Right hindlimb (tissue), 1 donor: ENCODE results near the gene COL7A1.

Experiments
- DNase-seq: peaks from one replicate; pipeline ENCODE4 v3.0.0-alpha.2; 2018

Gene COL7A1

DNA sequence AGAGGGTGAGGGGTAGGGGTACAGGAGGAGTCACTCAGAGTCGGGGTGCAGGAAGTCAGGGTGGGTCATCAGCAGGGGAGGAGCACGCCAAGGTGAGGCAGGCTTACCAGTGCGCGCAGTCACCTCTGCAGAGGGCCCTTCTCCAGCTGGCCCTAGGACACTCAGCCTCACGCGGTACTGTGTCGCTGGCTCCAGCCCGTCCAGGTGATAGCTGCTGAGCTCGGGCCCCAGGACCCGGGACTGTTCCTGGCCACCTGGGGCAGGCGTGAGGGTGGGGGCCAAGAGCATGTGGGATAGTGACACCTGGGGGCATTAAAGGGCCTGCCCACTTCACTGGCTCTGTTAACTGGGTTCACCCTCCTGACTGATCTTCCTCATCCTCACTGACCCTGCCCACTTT lies 7.4 kb downstream of the COL7A1 start:
- no peak for DNase-seq

DNA sequence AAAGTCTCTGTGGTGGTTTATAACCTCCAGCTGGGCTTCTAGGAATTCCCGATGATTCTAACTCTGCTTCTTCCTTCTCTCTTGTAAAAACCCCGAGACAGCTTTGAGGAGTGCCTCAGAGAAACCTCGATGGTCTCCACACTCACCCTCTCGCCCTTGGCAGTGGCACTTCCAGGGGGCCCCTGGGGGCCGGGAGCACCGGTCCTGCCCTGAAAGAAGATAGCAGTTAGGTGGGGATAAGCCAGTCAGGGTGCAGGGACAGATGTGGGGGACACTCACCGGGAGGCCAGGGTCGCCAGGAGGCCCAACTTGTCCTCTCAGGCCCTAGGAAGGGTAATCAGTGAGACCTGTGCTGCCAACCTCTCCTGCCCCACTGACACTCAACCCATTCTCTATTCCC lies 9.7 kb downstream of the COL7A1 start:
- no peak for DNase-seq

DNA sequence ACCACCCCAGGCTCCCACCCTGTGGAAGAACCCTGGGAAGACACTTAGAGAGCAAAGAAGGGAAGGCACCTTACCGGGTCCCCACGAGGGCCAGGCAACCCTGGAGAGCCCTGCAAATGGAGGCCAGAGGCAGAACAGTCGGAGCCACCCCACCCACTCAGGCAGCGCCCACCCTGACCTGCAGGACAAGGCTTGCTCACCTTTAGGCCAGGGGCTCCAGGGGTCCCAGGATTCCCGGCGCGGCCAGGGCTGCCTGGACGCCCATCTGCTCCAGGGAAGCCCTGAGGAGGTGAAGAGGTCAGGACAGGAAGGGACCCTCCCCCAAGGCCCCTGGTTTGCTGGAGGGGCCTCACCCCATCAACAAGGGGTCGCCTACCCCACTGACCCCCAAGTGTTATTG lies 10.3 kb downstream of the COL7A1 start:
- DNase-seq: no peak

DNA sequence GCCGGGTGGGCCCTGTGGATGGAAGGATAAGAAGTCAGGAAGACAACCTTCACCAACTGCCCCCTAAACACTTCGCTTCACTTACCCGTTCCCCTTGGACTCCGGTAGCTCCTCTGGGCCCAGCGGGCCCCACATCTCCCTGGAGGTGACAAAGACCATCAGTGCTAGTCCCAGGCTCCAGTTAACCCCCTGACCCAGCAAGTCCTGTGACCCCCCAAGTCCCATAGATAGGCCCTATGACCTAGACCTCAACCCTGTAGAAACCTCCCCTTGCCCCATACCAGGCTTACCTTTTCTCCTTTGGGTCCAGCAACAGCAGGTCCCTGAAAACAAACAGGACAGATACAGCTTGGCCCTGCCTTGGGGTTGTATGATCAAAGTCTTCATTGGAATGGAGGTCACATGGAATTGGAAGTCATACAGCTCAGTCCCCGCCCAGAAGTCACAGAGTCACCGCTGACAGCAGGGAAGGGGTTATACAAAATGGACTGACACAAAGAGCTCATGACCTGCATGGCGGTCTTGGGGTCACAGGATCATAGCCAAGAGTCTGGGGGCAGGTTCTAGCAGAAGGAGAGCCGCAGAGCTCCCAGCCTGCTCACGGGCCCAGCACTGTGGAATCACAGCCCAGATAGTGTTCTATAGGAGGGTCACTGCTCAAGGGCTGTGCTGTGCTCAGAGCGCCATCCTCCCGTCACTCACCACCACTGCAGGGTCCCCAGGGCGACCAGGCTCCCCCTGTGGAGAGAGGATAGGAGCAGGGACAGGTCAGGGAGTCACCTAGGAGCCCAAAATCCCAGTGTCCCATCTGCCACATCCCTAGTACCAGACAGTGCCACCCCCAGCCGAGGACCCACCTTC lies 13.3 kb downstream of the COL7A1 start:
- no peak for DNase-seq

DNA sequence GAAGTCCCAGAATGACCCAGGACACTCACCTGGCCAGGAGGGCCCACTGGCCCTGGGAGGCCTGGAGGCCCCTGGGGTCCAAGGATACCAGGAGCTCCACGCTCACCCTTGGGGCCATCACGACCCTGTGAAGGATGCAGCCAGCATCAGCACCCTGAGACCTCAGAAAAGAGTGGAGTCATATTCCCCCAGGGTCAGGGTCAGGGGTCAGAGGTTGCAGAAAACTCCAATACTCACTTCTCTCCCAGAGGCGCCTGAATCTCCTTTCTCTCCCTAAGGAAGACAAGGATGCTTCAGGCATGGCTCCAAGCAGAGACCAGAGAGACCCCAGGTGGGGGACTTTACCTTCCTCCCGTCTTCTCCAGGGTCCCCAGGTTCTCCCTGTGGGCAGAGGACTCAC lies 18.5 kb downstream of the COL7A1 start:
- DNase-seq: no peak

DNA sequence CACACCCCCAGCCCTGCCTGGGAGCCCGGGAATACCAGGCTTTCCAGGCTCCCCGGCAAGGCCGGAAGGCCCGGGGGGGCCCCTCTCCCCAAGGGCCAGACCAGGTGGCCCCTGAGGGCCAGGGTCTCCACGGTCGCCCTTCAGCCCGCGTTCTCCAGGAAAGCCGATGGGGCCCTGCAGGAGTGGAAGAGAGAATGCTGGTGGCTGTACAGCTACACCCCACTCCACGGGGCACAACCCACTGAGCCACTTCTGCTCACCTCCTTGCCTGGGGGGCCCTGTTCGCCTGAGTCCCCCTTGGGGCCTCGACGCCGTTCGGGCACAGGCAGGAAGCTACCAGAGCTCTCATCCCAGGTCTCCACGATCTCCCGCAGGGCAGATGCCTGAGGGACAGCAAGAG lies 19.8 kb downstream of the COL7A1 start:
- DNase-seq: no peak

DNA sequence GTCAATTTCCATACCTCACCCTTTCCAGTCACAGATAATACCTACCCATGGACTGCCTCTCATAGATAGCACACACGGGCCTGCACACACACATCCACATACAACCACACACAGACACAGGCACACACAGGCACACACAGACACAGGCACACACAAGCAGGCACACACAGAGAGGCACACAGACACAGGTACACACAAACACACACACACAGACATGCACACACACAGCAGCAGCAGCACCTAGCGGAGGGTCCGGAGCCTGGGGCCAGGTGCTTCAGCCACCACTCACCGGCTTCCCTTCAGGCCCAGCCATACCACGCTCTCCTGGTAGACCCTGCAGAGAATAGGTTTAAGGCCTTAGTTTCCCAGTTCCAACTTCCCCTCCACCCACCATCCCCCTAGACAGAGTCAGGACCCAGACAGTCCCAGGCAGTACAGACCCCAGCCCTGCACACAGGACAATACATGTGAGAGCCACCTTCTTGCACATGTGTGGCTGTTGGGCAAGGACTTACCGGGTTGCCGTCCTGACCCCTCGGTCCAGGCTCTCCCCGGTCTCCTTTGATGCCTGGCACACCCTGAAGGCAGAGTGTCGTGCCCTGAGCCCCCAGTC lies 21.1 kb downstream of the COL7A1 start:
- DNase-seq: no peak

DNA sequence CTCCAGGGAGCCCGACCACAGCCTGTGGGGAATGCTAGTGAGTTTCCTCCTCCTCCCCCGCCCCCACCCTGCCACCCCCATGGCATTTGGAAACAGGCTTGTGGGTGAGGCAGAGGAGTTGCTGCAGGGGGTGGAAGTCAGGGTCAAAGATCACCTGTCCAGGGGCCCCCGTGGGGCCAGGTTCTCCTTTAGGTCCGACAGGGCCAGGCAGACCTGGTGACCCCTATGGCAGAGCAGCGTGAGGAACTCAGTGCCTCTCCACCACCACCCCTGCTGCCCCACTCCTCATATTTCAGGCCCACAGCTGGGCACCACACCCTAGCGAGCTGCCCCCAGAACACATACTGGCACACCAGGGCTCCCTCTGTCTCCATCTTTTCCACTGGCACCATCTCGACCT lies 22.6 kb downstream of the COL7A1 start:
- DNase-seq: no peak

DNA sequence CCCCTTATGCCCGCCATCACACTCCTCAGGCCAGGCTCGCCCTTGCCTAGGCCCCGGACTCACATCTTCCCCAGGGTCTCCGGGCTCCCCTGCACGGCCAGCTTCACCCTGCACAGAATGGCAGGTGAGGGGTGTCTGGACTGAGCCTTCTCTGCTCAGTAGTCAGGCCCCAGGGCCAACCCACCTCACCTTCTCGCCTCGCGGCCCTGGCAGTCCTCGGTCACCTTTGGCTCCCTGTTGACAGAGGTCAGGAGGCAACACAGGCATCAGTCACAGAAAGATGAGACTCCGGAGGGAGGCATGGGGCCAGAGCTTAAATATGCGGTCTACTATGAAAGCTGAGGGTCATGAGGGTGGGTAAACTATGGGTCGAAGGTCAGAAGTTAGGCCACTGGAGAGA lies 23.2 kb downstream of the COL7A1 start:
- no peak for DNase-seq

DNA sequence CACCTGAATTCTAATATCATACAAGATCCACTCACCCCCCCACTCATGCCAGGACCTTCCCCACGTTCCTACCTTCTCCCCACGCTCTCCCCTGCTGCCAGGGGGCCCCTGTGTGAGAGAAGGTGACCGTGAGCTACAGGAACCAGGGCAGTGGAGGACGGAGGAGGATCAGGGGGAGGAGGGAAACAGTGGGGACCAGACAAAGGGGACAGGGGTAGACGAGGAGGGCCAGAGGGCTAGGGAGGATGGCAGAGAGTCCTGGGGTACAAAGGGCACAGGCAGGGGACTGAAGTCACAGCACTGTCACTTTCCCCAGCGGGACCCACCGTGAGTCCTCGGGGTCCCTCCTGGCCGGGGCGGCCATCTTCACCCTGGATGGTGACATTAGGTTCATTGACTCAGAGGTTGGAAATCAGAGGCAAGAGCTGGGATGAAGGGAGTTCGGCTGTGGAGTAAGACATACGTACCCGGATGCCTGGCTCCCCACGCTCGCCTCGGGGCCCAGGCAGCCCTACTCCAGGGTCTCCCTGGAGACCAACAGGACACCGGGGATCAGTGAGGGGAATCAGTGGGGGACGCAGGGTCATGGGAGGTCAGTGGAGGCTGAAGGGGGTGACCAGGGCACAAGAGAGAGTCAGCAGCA lies 25.2 kb downstream of the COL7A1 start:
- no peak for DNase-seq

DNA sequence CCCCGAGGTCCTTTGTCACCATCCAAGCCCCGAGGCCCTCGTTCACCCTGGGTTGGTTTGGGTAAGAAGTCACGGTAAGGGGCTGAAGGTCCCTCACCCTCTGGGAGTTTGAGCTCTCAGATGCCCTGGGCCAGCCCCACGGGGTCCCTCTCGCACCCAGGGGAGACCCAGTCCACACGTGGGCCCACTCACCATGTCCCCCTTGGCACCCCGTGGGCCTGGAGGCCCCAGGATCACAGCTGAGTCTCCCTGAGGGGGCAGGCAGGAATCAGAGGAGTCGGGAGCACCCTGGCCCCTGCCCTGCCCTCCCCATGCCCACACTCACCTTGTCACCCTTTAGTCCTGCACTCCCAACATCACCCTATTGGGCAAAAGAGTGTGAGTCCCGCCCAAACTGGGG lies 25.7 kb downstream of the COL7A1 start:
- no peak for DNase-seq

DNA sequence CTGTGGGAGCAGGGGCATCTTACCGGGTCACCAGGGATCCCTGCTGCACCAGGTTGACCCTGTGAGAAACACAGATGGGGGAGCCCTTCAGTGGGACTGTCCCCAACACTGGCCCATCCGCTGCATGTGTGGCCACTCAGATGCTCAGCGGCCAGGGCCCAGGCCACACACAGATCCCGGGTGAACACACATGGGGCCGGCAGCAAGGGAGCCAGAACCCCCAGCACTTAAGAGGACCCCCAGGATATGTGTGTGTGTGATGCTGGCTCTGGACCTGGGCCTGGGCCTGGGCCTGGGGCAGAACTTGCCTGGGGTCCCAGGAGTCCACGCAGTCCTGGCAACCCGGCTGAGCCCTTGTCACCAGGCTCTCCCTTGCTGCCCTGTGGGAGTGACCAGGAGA lies 26.7 kb downstream of the COL7A1 start:
- no peak for DNase-seq

DNA sequence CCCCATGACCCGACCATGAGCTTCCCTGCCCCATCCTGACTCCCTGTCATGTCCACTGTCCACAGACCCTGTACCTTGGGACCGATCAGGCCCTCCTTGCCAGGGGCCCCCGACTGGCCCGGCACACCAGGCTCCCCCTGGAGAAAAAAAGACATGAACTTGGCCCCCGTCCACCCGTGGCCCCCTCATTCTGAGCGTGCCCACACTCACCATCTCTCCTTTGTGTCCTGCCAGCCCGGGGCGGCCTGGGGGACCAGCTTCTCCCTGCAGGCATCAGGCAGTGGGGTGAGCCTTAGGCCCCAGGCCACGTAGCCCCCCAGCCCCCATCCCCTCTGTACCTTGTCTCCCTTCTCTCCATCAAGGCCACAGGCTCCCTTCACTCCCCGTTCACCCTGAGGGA lies 27.6 kb downstream of the COL7A1 start:
- no peak for DNase-seq

DNA sequence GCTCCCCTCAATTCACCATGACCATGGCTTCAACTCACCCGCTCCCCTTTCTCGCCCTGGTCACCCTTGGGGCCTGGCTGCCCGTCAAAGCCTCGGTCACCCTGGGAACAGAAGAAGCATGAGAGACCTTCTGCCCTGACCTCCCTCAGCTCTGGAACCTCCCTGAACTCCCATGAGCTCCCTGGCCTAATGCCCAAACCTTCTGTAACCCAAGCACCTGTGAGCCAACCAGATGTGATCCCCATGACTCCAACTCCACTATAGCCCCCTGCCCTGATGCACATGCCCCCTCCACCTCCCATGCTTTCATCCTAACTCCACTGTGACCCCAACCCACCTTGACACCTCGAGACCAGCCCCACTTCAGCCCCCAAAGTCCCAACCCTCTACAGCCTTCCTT lies 28.0 kb downstream of the COL7A1 start:
- no peak for DNase-seq

DNA sequence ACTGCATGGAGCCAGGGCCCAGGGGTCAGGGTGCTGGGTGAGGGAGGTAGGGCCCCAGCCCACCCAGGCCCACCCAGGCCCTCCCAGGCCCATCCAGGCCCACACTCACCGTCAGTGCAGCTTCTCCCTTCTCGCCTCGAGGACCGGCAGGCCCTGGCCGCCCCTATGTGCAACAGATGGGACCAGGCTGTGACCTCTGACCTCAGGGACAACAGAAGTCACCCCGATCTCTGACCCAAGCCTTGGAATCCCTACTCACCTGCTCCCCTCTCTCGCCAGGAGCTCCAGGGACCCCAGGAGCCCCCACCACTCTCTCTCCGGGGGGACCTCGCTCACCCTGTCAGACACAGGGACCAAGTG lies 28.7 kb downstream of the COL7A1 start:
- no peak for DNase-seq

DNA sequence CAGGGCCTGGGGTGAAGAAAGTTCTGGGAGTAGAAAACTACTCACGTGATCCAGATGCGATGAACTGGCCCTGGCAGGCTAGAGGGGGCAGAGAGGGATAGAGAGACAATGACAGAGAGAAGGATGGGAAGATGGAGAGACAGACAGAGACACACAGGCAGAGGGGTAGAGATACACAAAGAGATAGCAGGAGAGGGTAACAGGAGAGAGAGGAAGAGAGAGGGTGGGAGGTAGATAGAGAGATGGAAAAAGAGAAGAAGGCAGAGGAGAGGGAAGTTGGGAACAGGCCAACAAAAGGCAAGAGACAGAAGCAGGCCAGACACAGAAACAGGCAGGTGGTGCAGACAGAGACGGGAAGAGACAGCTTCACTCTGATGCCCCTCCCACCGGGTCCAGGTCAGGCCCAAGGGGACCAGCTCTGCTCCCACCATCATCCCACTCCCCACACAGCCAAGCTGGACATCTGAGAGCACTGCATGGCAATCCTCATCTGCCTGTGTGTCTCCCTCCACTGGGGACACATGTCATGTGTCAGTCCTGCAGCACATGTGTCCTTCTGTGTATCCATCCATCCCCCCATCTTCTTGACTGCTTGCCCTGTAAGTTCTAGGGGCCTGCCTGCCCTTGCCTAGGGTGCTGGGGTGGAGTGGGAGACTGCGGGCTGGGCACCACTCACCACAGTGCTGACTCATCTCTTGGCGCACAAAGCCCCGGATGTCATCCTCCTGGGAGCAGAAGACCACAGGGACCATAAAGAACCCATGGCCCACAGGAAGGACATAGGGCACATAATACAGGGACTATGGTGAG lies 29.3 kb downstream of the COL7A1 start:
- DNase-seq: no peak

DNA sequence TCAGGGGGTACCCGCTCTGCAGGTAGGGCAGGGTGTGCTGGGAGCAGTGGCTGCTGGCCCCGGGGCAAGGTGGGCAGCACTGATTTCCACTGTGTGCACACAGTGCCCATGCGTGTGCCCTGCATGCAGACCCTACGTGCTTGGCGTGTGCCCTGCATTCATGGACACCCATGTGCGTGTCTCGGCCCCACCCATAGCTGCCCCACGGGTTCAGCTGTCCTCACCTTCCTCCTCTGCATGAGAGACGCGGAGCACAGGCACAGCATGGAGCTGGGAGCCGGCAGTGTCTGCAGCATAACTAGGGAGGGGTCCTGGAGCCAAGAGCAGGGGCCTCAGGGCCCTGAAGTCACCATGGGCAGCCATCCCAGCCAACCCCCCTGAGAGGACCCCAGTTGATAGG lies 29.9 kb downstream of the COL7A1 start:
- no peak for DNase-seq

DNA sequence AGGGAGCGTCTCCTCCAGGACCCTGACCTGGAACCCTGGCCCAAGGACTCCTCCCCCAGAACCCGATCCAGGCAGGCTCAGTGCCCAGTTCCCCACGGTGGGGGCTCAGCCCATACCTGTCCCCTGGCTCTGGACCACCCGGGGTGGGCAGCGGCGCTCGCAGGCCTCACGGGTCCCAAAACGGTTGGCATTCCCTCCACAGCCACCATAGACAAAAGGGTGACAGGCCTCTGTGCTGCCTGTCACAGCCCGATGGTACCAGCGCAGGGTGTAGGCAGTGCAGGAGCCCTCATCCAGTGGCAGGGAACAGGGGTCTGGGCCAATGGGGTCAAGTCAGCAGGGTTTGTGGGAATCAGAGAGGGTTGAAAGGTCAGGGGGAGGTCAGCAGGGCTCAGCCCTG lies 30.5 kb downstream of the COL7A1 start:
- DNase-seq: no peak

DNA sequence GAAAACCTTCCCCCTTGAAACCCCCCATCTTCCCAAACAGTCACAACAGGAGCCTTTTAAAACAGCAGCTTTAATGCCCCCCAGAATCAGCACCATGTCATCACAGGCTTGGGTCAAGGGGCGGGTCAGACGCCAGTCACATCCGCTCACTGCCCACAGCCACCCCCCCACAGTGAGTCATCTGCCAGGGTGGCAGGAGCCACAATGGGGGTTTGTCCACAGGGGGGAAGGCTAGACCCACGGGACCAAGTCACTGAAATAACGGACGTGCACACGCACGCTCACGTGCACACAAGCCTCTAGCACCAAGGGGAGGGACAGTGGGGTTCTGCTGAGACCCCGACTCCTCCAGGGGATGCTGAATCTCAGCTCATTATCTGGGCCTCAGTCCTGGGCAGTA lies 31.1 kb downstream of the COL7A1 start:
- no peak for DNase-seq

DNA sequence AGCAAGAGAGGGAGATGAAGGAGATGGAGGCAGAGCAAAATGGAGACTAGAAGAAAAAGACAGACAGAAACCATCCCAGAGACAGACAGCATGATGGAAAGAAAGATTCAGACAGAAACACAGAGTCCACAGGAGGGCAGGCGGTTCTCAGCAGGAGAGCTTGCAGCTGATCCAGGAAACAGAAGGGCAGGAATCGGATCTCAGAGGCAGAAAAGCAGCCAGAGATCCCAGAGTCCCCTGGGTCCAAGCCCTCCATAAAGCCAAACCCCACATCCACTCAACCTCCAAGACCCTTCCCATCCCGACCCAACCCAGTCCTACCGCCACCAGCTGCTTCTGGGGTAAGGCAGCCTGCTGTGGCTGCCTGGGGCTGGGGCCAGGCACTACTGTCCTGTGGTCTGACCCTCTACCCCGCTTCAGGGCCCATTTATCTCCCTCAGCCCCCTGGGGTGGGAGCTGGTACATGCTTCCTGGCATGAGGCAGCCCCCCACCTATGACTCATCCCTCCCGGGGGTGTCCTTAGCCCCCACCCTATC lies 31.7 kb downstream of the COL7A1 start, which contains the start of gene UCN2:
Gene UCN2 (minus strand): TSS at position 400 of the 537 bp plus-strand sequence. CDS start 657 bp downstream, outside the sequence.
- DNase-seq: no peak

DNA sequence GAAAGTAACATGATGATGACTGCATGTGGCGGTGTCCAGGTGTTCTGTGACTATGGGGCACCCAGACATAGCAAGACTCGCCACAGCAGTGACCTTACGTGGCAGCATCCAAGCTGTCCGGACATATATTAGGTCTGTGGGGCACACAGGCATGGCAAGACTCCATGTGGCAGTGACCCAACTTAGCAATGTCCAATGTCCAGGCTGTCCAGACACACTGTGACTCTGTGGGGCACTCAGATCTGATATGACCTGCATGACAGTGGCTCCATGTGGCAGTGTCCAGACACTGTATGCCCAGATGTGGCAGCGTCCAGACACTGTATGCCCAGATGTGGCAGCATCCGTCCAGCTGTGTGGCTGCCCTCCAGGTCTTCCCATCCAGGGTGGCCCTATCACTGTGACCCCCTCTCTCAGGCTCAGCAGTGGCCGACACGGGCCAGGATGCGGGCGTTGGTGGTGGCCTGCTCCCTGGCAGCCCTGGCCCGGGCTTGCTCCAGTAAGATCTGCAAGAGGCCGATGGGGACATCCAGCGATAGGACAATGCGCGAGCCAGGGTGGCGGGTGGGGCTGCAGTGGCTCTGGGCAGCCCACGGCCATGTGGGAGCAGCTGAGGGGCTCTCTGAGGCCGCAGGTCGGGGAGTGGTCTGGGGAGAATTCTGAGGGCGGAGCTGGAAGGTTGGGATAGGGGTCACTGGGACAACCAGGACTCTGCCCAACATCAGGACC lies 32.6 kb downstream of the COL7A1 start:
- no peak for DNase-seq

DNA sequence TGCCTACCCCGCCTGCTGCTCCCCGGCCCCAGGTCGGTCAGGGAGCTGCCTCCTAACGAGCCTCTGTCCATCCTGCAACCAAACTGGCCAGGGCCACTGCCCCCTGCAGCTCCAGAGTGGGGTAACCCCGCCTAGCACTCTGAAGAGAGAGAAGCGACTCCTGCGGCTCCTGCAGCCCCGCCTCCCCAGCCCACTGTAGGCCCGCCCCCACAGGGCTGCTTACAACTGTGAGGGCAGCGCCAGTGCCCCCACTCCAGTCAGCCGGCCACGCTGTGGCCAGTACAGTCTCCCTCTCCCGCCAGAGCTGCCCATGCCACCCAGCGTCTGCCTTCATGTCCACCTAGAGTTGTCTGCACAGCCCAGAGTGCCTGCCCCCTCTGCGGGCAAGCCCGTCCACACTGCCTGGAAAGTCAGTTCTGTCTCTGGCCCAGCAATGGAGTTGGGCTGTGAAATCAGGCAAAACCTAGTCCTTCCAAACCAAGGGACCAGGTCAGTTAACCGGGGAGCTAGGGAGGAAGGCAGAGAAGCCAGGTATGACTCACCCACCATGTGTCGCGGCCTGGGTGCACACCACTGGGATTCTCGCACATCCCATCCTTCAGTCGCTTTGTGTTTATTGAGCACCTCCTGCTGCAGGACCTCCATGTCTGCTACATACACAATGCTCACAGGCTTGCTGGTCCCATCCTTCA lies 33.9 kb downstream of the COL7A1 start:
- DNase-seq: peak; percentile 75
